ENCODE data around the gene CELA3B.
A peak's percentile ranks its signal among the peaks of the same experiment; 100 is the strongest.
"Not testable (repeated sequence)": the region's sequence is repeated elsewhere in the genome, so short reads cannot be mapped to it uniquely, and the experiment has no call there.

The CELA3B gene, protein sequence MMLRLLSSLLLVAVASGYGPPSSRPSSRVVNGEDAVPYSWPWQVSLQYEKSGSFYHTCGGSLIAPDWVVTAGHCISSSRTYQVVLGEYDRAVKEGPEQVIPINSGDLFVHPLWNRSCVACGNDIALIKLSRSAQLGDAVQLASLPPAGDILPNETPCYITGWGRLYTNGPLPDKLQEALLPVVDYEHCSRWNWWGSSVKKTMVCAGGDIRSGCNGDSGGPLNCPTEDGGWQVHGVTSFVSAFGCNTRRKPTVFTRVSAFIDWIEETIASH

GRCh38 chr1:21976703-21977239, at the start of gene CELA3B:
Gene CELA3B, plus strand, starts transcription at chr1:21977022. Its CDS starts 18 bp downstream, at chr1:21977040.
- H3K36me3 Mint-ChIP-seq; H3K4me1 Mint-ChIP-seq; H3K4me3 Mint-ChIP-seq; ATAC-seq (ENCODE audit: low read depth); H3K27me3 Mint-ChIP-seq; DNase-seq (ENCODE audit: low spot score in 2 of 2); H3K9me3 Mint-ChIP-seq; H3K27ac Mint-ChIP-seq: not testable (repeated sequence)

- DNase-seq (ENCODE audit: low spot score in 2 of 2) (no peak), ATAC-seq (ENCODE audit: low read depth) (no peak)
- Mint-ChIP-seq H3K36me3 (no peaks in the 10 kb centered on the region), H3K4me1 (no peaks in the 10 kb centered on the region), H3K27ac (no peak overlapping the region), H3K9me3 (no peaks in the 10 kb centered on the region), H3K27me3 (peaks cover 6% of the 10 kb centered on the region), H3K4me3 (no peak overlapping the region)
Observed at GRCh38 chr1:21927533-21928237, 49.1 kb upstream of the CELA3B start.

GRCh38 chr1:21930080-21930571, 46.7 kb upstream of the CELA3B start:
- Mint-ChIP-seq H3K4me3 (no peak overlapping the region), H3K27ac (no peak overlapping the region), H3K27me3 (peaks cover 4% of the 10 kb centered on the region), H3K9me3 (no peaks in the 10 kb centered on the region), H3K36me3 (no peaks in the 10 kb centered on the region), H3K4me1 (no peaks in the 10 kb centered on the region)
- DNase-seq (ENCODE audit: low spot score in 2 of 2) (no peak), ATAC-seq (ENCODE audit: low read depth) (no peak)

DNA sequence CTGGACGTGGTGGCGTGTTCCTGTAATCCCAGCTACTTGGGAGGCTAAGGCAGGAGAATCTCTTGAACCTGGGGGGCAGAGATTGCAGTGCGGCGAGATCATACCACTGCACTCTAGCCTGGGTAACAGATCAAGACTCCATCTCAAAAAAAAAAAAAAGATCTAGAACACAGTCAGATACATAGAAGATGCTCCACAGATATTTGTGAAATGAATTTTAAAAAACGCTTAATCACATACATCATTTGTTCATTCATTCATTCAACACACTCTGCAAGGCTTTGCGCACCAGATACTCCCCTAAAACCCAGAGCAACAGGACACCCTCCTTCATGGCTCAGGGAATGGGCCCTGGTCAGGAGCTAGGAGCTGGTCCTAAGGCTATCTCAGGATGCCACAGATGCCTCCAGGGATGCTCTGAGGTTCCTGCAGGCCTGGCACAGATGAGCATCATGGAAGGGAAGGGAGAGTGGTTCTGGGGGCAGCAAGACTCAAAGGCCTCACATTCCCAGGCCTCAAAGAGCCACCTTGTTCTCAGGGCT, 46.1 kb upstream of the CELA3B start:
- Mint-ChIP-seq H3K9me3 (no peaks in the 10 kb centered on the region), H3K27ac (no peak overlapping the region), H3K4me3 (no peak overlapping the region), H3K36me3 (no peaks in the 10 kb centered on the region), H3K4me1 (peaks cover 3% of the 10 kb centered on the region), H3K27me3 (peaks cover 9% of the 10 kb centered on the region)
- DNase-seq (ENCODE audit: low spot score in 2 of 2) (no peak), ATAC-seq (ENCODE audit: low read depth) (no peak)

GRCh38 chr1:21931171-21932093, 45.4 kb upstream of the CELA3B start:
- ATAC-seq (ENCODE audit: low read depth) (no peak), DNase-seq (ENCODE audit: low spot score in 2 of 2) (no peak)
- no peaks in the 10 kb centered on the region for H3K36me3 Mint-ChIP-seq
- H3K4me1 Mint-ChIP-seq = peaks cover 5% of the 10 kb centered on the region
- no peak overlapping the region for H3K27ac Mint-ChIP-seq
- no peaks in the 10 kb centered on the region for H3K9me3 Mint-ChIP-seq
- no peak overlapping the region for H3K4me3 Mint-ChIP-seq
- H3K27me3 Mint-ChIP-seq = peaks cover 10% of the 10 kb centered on the region

DNA sequence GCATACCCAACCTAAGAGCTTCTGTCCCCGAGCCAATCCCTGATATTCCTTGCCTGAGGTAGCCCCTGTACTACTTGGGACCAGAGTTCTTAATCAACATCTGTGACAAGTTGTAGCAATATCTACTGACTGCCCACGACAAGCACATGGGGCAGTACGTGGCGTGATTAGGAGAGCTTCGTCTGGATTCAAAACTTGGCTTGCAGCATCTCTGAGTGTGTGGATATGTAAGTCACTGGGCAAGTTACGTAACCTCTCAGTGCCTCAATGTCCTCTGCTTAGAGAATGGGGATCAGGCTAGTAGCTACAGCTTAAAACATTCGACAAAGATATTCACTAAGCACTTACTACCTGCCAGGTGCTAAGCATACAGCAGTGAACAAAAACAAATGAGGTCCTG, 44.7 kb upstream of the CELA3B start:
- no peaks in the 10 kb centered on the region for H3K36me3 Mint-ChIP-seq
- H3K4me3 Mint-ChIP-seq = no peak overlapping the region
- DNase-seq (ENCODE audit: low spot score in 2 of 2) (no peak), ATAC-seq (ENCODE audit: low read depth) (no peak)
- H3K27me3 Mint-ChIP-seq = peaks cover 10% of the 10 kb centered on the region
- H3K27ac Mint-ChIP-seq = no peak overlapping the region
- peaks cover 5% of the 10 kb centered on the region for H3K4me1 Mint-ChIP-seq
- no peaks in the 10 kb centered on the region for H3K9me3 Mint-ChIP-seq

- no peak for DNase-seq (ENCODE audit: low spot score in 2 of 2)
- Mint-ChIP-seq H3K27me3 (peaks cover 15% of the 10 kb centered on the region), H3K27ac (no peak overlapping the region), H3K4me1 (peaks cover 9% of the 10 kb centered on the region), H3K9me3 (no peaks in the 10 kb centered on the region), H3K36me3 (no peaks in the 10 kb centered on the region), H3K4me3 (no peak overlapping the region)
- no peak for ATAC-seq (ENCODE audit: low read depth)
Observed at GRCh38 chr1:21933397-21934248, 43.2 kb upstream of the CELA3B start.

GRCh38 chr1:21935393-21935804, 41.4 kb upstream of the CELA3B start:
- Mint-ChIP-seq H3K27ac (no peak overlapping the region), H3K4me3 (peak overlapping the region; percentile 54)

DNA sequence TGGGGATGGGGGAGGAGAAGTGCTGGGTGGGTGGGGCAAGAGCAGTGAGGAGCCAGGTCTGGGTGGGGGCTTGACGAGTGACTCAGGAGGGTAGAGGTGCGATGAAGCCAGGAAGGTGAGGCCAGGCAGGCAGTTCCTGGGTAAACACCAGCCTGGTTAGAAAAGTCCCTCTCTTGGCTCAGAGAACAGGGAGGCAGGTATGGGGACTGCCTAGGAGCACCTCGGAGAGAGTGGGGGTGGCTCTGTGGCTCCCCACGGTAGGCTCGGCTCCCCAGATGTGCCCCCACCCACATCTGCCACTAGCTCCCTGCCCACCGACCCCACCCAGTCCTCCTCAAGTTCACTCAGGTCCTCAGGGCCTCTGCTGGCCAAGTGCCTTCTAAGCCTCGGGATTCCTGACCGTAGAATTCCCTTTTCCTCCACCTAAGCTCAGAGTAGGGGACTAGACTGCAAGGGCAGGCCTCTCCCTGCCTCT, 40.9 kb upstream of the CELA3B start:
- Mint-ChIP-seq H3K4me3 (peak overlapping the region; percentile 54), H3K27ac (no peak overlapping the region), H3K4me1 (peaks cover 9% of the 10 kb centered on the region), H3K27me3 (peaks cover 14% of the 10 kb centered on the region), H3K36me3 (no peaks in the 10 kb centered on the region), H3K9me3 (no peaks in the 10 kb centered on the region)
- ATAC-seq (ENCODE audit: low read depth) (no peak), DNase-seq (ENCODE audit: low spot score in 2 of 2) (no peak)

More at GRCh38 chr1:21935393-21935804, 41.4 kb upstream of the CELA3B start:
- Mint-ChIP-seq H3K9me3 (no peaks in the 10 kb centered on the region), H3K4me1 (peaks cover 9% of the 10 kb centered on the region), H3K36me3 (no peaks in the 10 kb centered on the region), H3K27me3 (peaks cover 14% of the 10 kb centered on the region)
- no peak for ATAC-seq (ENCODE audit: low read depth)
- no peak for DNase-seq (ENCODE audit: low spot score in 2 of 2)

DNA sequence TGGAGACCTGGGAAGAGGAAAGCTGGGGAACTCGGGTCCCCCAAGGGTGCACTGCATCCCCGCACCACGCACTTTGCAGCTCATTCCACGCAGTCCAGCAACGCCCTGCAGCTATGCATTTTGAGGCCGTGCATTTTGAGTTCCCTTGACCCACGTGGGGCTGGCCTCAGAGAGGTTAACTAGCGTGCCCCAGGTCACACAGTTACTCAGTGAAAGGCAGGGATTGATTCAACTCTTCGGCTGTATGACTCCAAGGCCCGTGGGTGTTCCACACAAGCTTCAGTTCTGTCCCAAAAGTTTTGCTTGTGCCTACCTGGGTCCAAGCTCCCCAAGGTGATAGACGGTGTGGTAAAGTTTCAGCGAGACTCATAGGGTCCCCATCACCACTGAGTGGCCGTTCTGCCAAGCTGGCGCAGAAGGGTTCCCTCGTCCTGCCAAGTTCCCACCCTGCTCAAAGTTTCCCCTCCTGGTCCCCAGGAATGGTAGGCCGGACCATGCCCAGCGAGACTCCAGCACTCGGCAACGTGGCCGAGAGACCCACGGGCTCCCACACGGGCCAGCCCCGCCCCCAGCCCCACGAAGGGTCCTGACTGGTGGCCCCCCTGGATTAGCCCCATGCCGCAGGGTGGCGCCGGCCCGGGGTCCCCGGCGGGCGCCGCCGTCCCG, 40.3 kb upstream of the CELA3B start:
- ATAC-seq (ENCODE audit: low read depth) (peak; percentile 14), DNase-seq (ENCODE audit: low spot score in 2 of 2) (peak in 1 of 2 donors; percentile 35)
- peaks cover 12% of the 10 kb centered on the region for H3K4me1 Mint-ChIP-seq
- no peak overlapping the region for H3K27ac Mint-ChIP-seq
- H3K36me3 Mint-ChIP-seq = no peaks in the 10 kb centered on the region
- H3K4me3 Mint-ChIP-seq = peak overlapping the region; percentile 54
- H3K27me3 Mint-ChIP-seq = peaks cover 15% of the 10 kb centered on the region
- H3K9me3 Mint-ChIP-seq = no peaks in the 10 kb centered on the region

- no peaks in the 10 kb centered on the region for H3K9me3 Mint-ChIP-seq
- peak; percentile 41 for ATAC-seq (ENCODE audit: low read depth)
- H3K27me3 Mint-ChIP-seq = peaks cover 15% of the 10 kb centered on the region
- DNase-seq (ENCODE audit: low spot score in 2 of 2) = no peak
- H3K4me1 Mint-ChIP-seq = peaks cover 12% of the 10 kb centered on the region
- H3K4me3 Mint-ChIP-seq = peak within 1 kb of the TSS; percentile 88
- peak within 1 kb of the TSS; percentile 5 for H3K27ac Mint-ChIP-seq
- H3K36me3 Mint-ChIP-seq = no peaks in the 10 kb centered on the region
Observed at GRCh38 chr1:21937034-21937371, 39.8 kb upstream of the CELA3B start, which contains the start of gene HSPG2. Gene HSPG2, minus strand, starts transcription at chr1:21937310. Its CDS starts 93 bp downstream, at chr1:21937217.

- peak; percentile 91 for ATAC-seq (ENCODE audit: low read depth)
- Mint-ChIP-seq H3K36me3 (no peaks in the 10 kb centered on the region), H3K4me1 (peaks cover 12% of the 10 kb centered on the region), H3K4me3 (peak overlapping the region; percentile 88), H3K9me3 (no peaks in the 10 kb centered on the region), H3K27ac (peak overlapping the region; percentile 5), H3K27me3 (peaks cover 13% of the 10 kb centered on the region)
- DNase-seq (ENCODE audit: low spot score in 2 of 2) = peak; percentile 61 to 68
Observed at GRCh38 chr1:21937372-21938121, 39.3 kb upstream of the CELA3B start.
